Thoracic aorta (tissue), 2 donors: ENCODE data around the gene ZNRF3. TPM values are rescaled to one million over a fixed set of nuclear protein-coding genes. Genes with fewer than 3 reads are reported as not detected.
"Not testable (repeated sequence)": the region's sequence is repeated elsewhere in the genome, so short reads cannot be mapped to it uniquely, and the experiment has no call there.

Experiments used
- ATAC-seq: fragments of 150-250 bp; one replicate; pipeline ENCODE4 v1.8.0; 2017; ENCODE audit warnings: low read depth; ENCODE audit not compliant: insufficient number of reproducible peaks, low FRiP score
- DNase-seq: peaks from one replicate; pipeline ENCODE4 v3.0.0-alpha.2; 2020; ENCODE audit warnings: low spot score
- H3K27ac ChIP-seq, 2 donors: fragments of 200-600 bp; sonication (generic); 1 replicate in 1 of 2; 2 replicates in 1 of 2; pipeline ENCODE4 v1.5.1; 2016; ENCODE audit warnings: mild to moderate bottlenecking in 2 of 2, moderate library complexity in 2 of 2
- H3K27me3 ChIP-seq: fragments of 200-600 bp; sonication (generic); replicated peaks from 2 replicates; pipeline ENCODE4 v1.6.0; 2016; ENCODE audit warnings: mild to moderate bottlenecking; ENCODE audit not compliant: insufficient read depth
- H3K36me3 ChIP-seq: fragments of 200-600 bp; sonication (generic); one replicate; pipeline ENCODE4 v1.5.1; 2016
- H3K4me1 ChIP-seq, 2 donors: fragments of 200-600 bp; sonication (generic); 1 replicate in 1 of 2; 2 replicates in 1 of 2; pipeline versions ENCODE4 v1.5.1 to v1.6.0; 2016; ENCODE audit warnings: low read depth in 2 of 2, mild to moderate bottlenecking in 1 of 2; ENCODE audit not compliant: control insufficient read depth in 1 of 2
- H3K4me3 ChIP-seq: fragments of 200-600 bp; sonication (generic); 2 replicates; pipeline ENCODE4 v1.5.1; 2016; ENCODE audit warnings: mild to moderate bottlenecking
- H3K9me3 ChIP-seq: fragments of 200-600 bp; sonication (generic); 2 replicates; pipeline ENCODE4 v1.5.1; 2016
- total RNA-seq, 2 donors: library from RNA; depleted of rRNA; stranded (reverse); fragments of >200 nt; gene quantifications; one replicate each; pipeline versions ENCODE4 v1.1.0 to v1.2.3, GENCODE V29; 2016
- TF ChIP-seq, protein P1 (sequence below): fragments of 200-600 bp; sonication (generic); IDR thresholded peaks from one replicate; pipeline ENCODE4 v1.5.1; 2019; ENCODE audit warnings: antibody characterized with exemption

ZNRF3 gene
- total RNA-seq, 2 donors from 2014 or later, result 17.2 to 23.1 TPM

DNA sequence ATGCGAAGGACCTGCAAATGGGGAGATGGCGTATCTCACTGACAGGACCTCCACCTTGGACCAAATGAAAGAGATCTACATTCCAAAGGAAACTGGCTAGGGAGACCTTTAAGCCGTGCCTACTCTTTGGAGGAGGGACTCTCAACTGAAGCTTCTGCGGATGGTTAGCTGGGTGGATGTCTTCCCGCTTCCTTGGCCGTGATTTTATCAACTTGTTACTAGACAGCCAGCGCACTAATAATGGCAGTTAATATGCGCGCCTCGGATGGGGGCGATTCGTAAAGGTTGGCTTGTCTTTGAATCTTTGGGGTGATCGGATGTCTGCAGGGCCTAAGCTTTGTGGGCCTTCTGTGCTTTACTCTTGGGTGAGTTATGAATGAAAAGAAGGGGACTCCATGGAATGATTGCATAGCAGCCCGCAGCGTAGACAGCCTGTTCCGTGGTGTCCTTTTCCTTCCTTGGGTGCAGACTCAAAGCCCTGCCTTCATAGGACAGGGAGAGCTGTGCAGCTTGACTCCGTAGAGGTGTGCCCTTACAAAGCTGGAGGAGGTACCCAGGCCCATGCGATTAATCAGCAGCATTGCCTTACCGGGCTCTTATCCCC is 1.5 kb downstream of the ZNRF3 start:
- Histone ChIP-seq H3K4me3 (peak overlapping the region; percentile 89), H3K9me3 (no peaks in the 10 kb centered on the region), H3K36me3 (no peaks in the 10 kb centered on the region), H3K27me3 (no peaks in the 10 kb centered on the region), H3K27ac (no peak overlapping the region), H3K4me1 (peaks cover 5 to 43% of the 10 kb centered on the region in 2 donors)
- ATAC-seq (no peak), DNase-seq (no peak)
- TF ChIP-seq, protein P1, sequence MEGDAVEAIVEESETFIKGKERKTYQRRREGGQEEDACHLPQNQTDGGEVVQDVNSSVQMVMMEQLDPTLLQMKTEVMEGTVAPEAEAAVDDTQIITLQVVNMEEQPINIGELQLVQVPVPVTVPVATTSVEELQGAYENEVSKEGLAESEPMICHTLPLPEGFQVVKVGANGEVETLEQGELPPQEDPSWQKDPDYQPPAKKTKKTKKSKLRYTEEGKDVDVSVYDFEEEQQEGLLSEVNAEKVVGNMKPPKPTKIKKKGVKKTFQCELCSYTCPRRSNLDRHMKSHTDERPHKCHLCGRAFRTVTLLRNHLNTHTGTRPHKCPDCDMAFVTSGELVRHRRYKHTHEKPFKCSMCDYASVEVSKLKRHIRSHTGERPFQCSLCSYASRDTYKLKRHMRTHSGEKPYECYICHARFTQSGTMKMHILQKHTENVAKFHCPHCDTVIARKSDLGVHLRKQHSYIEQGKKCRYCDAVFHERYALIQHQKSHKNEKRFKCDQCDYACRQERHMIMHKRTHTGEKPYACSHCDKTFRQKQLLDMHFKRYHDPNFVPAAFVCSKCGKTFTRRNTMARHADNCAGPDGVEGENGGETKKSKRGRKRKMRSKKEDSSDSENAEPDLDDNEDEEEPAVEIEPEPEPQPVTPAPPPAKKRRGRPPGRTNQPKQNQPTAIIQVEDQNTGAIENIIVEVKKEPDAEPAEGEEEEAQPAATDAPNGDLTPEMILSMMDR, result no peak

DNA sequence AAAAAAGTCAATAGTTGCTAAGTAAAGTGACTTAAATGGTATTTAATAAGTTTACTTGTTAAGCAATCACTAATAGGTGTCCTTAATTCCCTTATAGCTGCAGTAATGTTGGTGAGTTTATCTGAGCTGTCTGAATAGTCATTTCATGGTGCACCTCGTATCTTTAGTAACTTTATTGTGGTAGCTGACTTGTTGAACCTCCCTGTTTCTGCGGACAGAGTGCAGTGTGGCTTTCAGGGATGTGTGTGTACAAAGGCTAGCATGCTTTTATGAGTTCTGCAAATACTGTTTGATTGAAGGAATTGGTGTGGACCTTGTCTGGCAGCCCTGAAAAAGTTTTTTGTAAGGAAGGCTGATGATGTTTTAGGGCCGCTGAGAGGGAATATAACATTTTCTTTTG is 2.6 kb downstream of the ZNRF3 start:
- TF ChIP-seq, protein P1, result no peak
- no peaks in the 10 kb centered on the region for H3K9me3 ChIP-seq
- ATAC-seq (no peak), DNase-seq (no peak)
- H3K27me3 ChIP-seq, result no peaks in the 10 kb centered on the region
- H3K4me1 ChIP-seq, result peaks cover 5 to 48% of the 10 kb centered on the region in 2 donors
- no peak overlapping the region for H3K4me3 ChIP-seq
- no peaks in the 10 kb centered on the region for H3K36me3 ChIP-seq
- no peak overlapping the region for H3K27ac ChIP-seq

DNA sequence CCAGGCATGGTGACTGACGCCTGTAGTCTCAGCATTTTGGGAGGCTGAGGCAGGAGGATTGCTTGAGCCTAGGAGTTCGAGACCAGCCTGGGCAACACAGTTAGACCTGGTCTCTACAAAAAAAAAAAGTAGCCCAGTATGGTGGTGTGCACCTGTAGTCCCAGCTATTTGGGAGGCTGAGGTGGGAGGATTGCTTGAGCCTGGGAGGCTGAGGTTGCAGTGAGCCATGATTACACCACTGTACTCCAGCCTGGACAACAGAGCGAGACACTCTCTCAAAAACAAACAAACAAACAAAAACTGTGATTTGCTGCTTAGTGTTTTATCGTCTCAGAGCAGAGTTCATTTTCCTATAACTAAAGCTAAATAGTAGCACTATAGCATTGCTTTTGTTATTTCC is 3.3 kb downstream of the ZNRF3 start:
- not testable (repeated sequence) for H3K27ac ChIP-seq, H3K27me3 ChIP-seq, ATAC-seq, H3K36me3 ChIP-seq, H3K9me3 ChIP-seq, DNase-seq
- Histone ChIP-seq H3K4me1 (peaks cover 5 to 55% of the 10 kb centered on the region in 2 donors), H3K4me3 (peak overlapping the region; percentile 13)

DNA sequence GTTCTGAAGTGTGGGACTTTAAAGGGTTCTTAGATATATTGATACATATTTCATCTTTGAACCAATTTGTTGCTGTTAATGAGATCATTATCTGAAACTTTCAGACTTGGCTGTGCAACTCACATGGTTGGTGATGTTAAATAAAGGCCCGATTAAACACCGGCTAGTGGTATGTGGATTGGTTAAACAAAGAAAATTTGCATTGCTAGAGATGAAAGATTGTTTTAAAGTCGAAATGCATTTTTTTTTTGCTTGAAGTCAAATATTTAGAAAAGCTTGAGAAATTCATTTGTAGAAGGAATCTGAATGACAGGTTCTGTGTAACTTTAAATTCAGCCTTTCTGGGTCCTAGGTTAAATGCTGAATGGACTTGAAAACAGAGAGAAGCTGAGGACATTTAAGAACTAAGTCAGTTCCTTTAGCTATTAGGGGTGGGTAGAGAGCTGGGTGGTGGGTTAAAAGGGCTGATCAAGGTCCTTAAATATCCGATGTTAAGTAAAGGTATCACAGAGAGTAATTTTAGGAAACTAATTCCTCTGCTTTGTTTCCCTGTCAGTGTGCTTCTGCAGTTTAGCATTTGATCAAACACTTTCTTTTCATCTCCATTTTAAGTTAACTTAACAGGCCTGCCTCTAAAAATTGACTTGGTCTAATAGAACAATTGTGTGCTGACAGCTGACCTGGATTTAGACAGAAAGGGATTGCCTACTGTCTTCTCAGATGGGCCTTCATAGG is 4.5 kb downstream of the ZNRF3 start:
- H3K4me1 ChIP-seq, result peaks cover 0 to 64% of the 10 kb centered on the region in 2 donors
- H3K27me3 ChIP-seq, result no peaks in the 10 kb centered on the region
- ATAC-seq (no peak), DNase-seq (no peak)
- TF ChIP-seq, protein P1, result no peak
- H3K4me3 ChIP-seq, result no peak overlapping the region
- no peaks in the 10 kb centered on the region for H3K36me3 ChIP-seq
- no peaks in the 10 kb centered on the region for H3K9me3 ChIP-seq
- H3K27ac ChIP-seq, result no peak overlapping the region

- Histone ChIP-seq H3K9me3 (no peaks in the 10 kb centered on the region), H3K4me3 (no peak overlapping the region), H3K27ac (no peak overlapping the region), H3K27me3 (no peaks in the 10 kb centered on the region), H3K36me3 (no peaks in the 10 kb centered on the region), H3K4me1 (peaks cover 0 to 68% of the 10 kb centered on the region in 2 donors)
- TF ChIP-seq, protein P1, result no peak
- DNase-seq (no peak), ATAC-seq (no peak)
Observed at GRCh38 chr22:28889478-28890024, 6.2 kb downstream of the ZNRF3 start.
